HG03575 (cell line): ENCODE measurements around the gene CNTN4.

ENCODE experiments used
- ATAC-seq: cut with Tn5 transposase; IDR thresholded peaks from one replicate; pipeline ENCODE4 v1.9.1; 2021; ENCODE audit not compliant: unreplicated experiment, insufficient number of reproducible peaks, low FRiP score; ENCODE audit errors: extremely low read depth

Gene CNTN4

DNA sequence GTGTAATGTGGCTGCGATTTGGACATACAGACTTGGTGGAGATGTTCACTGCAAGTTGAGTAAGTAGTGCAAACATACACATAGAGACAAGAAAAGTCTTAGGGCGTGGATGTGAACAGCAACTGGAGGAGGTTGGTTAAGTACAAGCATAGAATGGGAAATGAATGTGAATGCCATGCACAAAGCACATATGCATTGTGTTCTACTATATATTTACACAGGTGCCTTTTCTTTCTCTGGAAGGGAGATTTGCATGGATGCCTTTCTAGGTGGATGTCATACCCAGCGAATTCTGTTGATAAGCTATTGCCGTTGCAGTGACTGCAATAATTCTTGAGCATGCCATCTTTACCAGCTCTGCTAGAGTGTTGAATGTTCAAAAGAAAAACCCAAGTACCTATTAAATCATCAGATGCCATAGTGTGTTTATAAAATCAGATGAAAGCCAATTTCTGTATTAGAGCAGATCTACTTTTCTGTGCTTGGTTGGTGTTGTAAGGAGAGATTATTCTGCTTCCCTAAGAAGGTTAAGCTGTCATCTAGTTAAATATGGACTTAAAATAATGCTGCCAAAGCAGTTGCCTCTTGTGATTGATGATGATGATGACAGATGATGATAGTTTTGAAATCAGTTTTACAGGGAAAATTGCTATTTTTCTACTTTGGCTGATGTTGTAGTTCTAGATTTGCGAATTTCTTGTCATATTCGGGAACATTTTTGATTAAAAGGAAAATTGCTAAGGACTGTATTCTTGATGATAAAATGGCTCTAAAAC, 148.4 kb downstream of the CNTN4 start:
- no peak for ATAC-seq

DNA sequence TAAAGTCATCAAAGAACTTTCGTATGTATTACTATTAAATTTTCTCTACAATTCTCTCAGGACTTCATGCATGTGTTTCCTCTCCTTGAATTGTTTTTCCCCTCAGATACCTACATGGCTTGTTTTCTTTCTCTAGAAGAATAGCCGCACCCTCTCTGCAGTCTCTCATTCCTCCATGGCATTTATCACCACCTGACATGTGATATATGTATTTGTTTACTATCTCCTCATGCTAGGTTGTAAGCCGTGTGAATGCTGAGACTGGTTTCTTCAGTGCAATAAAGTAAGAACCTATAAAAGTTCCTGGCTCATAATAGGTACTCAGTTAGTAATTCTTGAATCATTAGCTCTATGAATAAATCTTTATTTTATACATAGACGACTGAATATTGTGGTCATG, 149.2 kb downstream of the CNTN4 start:
- ATAC-seq = no peak

DNA sequence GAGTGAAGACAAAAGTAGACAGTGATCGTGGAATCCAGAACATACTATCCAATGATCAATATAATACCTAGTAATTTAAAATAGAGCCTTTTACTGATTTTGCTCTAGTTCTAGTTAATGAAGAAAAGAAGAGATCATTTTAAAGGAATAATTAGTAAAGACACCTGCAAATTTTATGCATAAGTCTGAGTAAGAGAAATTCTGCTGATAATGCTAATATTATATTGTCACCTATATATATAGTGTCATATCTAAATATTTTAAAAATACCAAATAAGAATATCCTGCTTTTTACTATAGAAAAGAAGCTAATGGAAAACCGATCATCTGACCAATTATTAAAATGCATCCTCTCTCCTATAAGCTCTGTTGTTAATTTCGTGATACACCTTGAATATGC, 152.1 kb downstream of the CNTN4 start:
- no peak for ATAC-seq

DNA sequence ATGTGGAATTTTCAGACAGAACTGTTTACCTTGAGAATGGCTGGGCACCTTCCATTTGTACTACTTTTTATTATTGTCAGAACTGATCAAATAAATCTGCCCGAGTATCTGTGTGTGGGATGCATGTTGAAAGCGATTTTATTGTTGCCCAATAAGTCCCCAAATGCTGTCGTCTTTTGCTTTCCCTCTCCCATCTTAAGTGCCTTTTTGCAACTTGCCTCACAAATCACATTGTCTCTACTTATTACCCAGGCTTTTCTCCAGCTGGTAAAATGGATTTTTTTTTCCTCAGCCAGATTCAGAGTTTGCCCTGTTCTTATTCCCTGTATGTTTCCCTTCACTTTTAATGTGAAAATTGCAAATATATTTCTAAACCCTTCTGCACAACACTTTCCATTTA, 163.1 kb downstream of the CNTN4 start:
- ATAC-seq = no peak

DNA sequence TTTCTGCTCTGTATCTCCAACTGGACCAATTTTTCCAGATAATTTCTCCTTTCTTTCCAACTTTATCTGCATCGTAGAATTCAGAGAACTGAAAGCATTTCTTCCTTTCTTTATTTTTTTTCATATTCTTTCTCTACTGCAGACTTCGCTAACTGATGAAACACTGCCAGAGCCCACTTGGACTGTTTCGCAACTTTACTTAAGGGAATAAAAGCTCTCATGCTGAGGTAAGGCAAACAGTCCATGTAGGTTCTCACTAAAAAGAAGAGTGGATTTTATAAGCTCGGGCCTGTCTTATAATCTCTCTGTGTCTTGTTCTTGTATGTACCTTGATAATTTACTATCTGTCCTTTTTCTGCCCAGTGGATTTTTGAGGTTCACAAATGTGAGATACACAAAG, 163.5 kb downstream of the CNTN4 start:
- no peak for ATAC-seq

DNA sequence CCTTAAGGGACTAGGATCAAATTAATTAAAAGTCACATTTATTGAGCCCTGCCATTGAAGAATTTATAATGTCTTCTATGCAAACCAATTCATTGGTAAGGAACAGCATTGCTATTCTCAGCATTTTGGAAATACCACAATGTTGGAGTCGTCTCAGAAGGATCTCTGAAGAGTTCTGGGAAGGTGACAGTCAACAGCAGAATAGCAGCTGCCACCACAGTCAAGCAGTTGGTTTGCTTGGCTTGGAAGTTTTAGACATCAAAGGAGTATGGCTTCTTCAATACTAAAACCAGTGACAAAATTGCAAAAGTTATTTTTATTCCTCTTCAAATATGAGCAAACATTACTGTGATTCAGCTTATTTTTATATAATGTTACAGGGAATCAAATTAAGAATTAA, 167.9 kb downstream of the CNTN4 start:
- no peak for ATAC-seq

DNA sequence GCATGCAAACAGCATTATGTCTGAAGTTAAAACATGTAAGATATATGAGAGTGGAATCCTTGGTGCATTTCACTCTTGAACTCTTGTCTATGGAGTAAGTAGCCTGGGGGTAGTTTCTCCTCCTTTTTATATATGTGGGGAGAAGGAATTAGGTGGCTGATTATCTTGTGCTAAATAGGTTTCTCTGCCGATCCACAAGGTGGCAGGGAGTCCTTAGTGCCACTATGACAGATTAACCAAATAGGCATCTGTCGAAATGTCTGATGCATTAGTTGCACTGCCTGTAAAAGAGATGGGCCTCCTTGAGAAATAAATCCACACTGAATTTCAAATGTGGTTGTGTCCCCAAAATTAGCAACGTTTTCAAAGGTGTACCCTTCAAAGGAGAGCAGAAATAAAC, 170.1 kb downstream of the CNTN4 start:
- no peak for ATAC-seq

DNA sequence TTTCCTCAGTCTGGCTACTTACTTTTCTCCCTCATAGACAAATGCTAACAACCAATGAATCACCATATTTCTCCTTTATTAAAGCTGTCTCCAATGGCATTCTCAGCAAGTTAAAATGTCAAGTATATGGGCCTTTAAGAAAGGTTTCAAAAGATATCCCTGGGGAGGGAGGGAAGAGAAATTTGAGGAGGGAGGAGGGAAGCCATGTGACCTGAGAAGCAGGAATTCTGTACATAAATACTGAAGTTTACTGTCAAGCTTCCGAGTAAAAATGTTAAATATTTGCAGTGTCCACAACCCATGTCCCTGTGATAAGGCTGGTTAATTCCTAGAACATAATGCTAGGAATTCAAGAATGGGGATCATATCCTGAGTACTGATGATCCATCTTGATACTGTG, 175.9 kb downstream of the CNTN4 start:
- ATAC-seq = no peak

DNA sequence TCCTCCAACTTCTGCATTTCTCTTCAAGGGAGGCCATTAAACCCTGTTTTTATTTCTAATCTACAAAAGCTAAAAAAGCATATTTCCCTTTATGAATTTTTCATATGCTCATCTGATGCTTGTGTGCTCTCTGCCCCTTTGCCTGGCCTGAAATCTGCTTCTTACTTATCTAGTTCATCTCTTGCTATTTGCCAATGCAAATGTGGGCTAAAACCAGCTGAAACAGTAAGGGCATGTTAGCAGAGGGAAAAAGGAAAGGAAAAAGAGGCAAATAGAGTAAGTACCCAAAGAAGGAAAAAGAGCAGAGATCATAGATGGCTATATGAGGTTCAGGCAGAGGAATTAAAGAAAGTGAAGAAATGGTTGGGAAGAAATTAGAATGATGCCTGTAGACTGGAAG, 185.2 kb downstream of the CNTN4 start:
- no peak for ATAC-seq

DNA sequence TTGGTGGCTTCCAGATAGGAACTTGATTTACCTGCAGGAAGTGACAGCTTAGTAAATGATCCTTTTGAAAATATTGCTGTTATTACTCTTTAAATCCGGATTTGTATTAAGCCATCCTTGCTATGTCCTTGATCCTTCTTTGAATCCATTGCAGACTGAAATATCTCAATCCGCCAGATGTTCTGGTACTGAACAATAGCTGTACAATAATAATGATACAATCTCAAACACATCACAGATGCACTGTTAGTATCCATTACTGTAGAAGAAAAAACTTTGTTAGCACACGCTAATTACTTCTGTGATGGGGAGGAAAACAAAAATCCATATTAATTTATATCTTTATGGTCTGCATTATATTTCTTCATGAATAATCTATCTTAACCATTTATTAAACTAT, 202.3 kb downstream of the CNTN4 start:
- ATAC-seq = no peak

DNA sequence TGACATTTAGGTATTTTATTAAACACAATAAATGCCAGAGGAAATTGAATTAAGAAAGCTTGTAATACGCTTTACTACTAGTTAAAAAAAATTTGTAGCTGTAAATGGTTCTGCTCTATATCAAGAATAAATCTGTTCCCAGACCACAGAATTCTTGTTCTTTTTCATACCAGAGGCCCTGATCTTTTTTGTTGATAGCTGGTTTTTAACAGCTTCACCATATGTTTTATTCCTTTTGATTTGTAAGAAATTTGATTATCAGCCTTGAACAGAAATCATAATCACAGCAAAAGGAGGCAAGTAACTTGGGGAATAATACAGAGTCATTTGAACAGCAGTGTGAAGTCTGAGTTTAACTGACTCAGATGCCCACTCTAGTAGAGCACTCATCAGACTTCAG, 202.7 kb downstream of the CNTN4 start:
- no peak for ATAC-seq

DNA sequence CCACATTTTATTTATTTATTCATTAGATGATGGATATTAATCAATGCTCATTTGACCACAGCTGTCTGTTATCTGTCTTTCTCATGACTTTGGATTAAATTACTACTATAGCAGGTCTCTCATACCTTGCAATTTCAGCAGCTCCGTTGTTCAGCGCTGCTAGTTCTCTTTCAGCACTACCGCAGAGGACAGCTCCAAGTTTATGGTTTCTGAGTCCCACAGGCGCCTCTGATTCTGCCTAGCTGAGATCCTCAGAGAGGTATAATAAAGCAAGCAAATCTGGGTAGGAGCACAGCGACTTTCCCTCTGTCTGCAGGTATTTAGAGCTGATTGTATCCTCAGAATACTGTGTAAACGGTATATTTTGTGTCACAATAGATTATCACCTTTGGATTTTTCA, 204.9 kb downstream of the CNTN4 start:
- no peak for ATAC-seq

DNA sequence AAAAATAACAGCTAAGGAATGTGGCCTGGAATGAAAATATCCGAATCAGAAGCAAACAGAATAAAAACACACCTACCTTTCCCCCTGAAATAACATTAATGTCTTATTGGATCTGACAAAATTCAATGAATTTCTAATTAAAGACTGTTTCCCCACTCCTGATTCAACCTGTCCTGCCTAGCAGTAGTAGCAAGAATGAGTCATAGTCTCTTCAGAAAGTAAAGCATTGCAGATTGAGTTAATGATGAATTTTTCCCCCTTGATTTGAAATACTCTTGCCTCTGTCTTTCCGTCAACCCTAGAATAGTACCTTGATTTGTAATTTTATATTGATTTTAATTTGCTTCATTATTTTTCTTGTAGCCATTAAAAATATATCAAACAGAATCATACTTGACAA, 212.4 kb downstream of the CNTN4 start:
- no peak for ATAC-seq

DNA sequence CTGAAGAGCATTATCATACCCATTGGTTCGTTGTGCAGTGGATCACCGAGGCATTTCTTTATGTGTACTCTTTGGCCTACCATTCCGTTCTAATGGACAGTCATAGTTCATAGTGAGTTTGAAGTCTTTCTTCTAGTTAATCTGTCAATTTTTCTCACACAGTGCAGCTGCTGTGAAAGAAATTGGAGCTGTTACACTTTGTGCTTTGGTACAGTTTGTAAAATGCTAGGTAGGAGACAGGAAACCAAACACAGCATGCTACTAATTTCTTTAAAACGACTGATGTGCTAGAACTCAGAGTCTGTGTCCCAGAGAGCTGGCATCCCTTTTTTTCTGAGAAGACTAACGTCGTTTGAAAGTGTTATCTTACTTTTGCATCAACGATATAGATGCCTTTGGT, 218.9 kb downstream of the CNTN4 start:
- no peak for ATAC-seq

DNA sequence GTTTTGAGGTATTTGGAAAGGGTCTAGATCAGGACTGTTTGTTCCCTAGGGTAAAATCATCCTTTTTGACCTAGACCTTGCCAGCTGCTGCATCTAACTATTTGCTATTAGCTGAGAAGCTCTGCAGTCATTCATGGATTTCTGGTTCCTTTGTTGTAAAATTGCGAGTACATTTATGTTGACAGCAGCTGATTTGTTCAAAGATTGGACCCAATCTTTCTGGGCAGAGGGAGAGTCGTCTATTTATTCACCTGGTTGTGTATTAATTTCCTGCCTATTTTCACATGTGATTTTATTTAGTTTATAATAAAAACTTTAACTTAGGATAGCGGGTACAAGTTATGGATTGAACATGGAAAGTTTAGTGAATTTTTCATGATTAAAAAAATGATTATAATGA, 236.3 kb downstream of the CNTN4 start:
- ATAC-seq = no peak

DNA sequence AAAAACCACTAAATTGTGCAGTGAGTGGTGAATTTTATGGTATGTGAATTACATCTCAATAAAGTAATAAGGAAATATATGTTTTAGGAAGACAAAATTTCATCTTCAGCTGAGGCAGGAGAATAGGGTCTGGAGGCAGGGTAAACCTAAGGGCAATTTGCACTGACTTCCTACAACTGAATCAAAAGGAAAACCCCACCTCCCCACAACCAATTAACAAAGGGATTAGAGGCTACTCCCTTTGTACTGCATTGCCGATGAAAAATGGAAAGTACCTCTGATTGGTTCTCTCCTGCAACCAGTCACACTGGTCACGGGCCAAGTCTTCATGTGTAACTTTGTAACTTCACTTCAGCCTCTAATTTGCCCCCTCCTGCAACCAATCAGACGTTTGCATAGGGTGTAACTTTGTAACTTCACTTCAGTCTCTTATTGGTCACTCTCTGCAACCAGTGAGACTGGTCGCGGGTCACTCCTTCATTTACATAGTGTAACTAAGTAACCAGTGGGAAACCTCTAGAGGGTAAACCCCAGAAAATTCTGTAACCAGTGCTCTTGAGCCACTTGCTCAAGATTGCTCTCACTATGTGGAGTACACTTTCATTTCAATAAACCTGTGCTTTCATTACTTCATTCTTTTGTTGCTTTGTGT, 244.5 kb downstream of the CNTN4 start:
- ATAC-seq = no peak

DNA sequence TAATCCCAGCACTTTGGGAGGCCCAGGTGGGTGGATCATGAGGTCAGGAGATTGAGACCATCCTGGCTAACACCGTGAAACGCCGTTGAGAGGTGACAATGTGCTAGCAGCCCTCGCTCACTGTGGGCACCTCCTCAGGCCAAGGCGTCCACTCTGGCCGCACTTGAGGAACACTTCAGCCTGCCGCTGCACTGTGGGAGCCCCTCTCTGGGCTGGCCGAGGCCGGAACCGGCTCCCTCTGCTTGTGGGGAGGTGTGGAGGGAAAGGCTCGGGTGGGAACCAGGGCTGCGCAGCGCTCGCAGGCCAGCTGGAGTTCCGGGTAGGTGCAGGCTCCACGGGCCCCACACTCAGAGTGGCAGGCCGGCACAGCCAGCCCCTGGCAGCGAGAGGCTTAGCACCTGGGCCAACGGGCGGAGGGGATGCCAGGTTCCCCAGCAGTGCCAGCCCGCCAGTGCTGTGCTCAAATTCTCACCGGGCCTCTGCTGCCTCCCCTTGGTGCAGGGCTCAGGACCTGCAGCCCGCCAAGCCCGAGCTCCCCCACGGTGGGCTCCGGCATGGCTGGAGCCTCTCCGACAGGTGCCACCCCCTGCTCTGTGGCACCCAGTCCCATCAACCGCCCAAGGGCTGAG, 253.6 kb downstream of the CNTN4 start:
- no peak for ATAC-seq

DNA sequence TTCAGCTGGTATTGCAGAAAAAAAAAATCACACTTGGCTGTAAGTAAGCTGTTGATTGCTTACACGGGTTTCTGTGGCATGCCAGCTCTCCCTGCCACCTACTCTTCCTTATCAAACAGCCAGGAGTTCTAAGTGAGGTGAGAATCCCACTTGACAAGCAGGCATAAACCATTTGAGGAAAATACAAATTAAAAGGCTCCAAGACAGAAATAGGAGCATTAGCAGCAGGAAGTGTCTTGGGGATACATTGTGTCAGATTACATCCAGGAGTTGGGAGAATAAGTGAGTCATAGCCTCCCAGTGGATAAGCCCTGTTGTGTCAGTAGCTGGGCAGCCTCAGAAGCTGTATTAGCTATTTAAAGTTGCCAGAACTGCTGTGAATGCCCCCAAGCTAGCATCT, 256.0 kb downstream of the CNTN4 start:
- no peak for ATAC-seq

DNA sequence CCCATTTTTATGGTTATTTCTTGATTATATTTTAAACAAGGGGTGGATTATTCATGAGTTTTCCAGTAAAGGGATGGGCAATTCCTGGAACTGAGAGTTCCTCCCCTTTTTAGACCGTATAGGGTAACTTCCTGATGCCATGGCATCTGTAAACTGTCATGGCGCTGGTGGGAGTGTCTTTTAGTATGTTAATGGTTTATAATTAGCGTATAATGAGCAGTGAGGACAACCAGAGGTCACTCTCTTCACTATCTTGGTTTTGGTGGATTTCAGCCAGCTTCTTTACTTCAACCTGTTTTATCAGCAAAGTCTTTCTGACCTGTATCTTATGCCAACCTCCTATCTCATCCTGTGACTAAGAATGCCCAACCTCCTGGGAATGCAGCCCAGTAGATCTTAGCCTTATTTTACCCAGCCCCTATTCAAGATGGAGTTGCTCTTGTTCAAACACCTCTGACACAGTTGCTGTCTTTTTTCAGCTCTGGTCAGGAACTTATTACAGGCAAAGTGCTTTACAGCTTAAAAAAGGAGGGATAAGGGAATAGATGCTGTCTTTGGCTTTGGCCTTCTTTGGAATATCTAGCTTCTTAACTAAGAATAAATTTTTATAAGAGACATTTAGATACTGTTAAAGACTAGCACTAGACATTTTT, 257.8 kb downstream of the CNTN4 start:
- ATAC-seq = no peak

DNA sequence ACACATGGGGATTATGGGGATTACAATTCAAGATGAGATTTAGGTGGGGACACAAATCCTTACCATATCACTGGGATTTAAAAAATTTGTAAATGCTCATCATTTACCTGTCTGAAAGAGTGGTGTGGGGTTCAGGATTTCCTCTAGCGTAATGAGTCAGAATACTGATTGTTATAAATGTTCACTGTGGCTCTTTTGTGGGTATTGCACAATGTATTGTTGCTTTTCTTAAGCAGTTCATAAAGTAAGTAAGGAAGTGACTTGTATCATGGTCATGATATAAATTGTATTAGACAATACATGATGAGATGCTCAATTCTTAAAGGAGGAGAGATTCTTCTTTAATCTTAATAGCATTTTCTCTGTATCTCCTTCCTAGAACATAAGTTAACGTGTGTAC, 262.1 kb downstream of the CNTN4 start:
- ATAC-seq = no peak
